Measurements from ENCODE around the gene ZNF222. TPM values are rescaled to one million over a fixed set of nuclear protein-coding genes. Genes with fewer than 3 reads are reported as not detected.

Gene ZNF222
- total and polyA plus RNA-seq, 2 donors (not counting 1 experiment from before 2014, with no cell fraction given), result 6.0 to 13.0 TPM

DNA sequence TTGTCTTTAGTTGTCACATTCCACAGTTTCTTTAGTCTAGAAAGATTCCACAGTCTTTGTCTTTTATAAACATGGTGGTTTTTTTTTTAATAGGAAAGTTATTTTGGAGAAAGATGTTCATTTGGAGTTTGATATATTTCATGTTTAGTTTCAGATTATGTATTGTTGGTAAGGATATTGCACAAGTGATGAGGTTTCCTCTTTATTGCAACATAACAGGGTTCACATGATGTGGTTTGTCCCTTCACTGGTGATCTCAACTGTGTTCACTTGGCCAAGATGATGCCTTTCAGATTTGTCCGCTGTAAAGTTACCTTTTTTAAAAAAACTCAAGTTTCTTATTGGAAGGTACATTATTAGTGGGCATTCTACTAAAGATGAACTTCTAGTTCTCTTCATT, 19.2 kb upstream of the ZNF222 start:
- DNase-seq (ENCODE audit: low read depth in 2 of 2), result peak in 1 of 2 donors; percentile 58
- Histone ChIP-seq H3K79me2 (ENCODE audit: control insufficient read depth, insufficient read depth, low read length) (peaks cover 4% of the 10 kb centered on the region), H3K27ac (ENCODE audit: insufficient read depth, low read length) (no peak overlapping the region), H3K4me3 (replicated peaks in 1 of 4; ENCODE audit: control extremely low read depth in 1 of 4, insufficient read depth in 1 of 4, low read depth in 3 of 4, low read length in 4 of 4) (no peak overlapping the region), H3K4me2 (ENCODE audit: extremely low read depth, insufficient read depth, low read length) (no peak overlapping the region), H4K20me1 (ENCODE audit: control insufficient read depth, extremely low read depth, insufficient read depth, low read length) (no peaks in the 10 kb centered on the region), H3K9me3 (ENCODE audit: control insufficient read depth, insufficient read depth, low read depth, low read length) (peaks cover 6% of the 10 kb centered on the region), H3K27me3 (ENCODE audit: control insufficient read depth, insufficient read depth, low read length) (no peaks in the 10 kb centered on the region), H3K9ac (ENCODE audit: insufficient read depth, low read length) (no peak overlapping the region), H3K36me3 (ENCODE audit: control insufficient read depth, insufficient read depth, low read length) (peaks cover 8% of the 10 kb centered on the region), H3K4me1 (ENCODE audit: control insufficient read depth, extremely low read depth, insufficient read depth, low read length) (peaks cover 3% of the 10 kb centered on the region), H2AFZ (ENCODE audit: low read length) (no peak overlapping the region)
- no peak for TF ChIP-seq EZH2 (IDR thresholded peaks at IDR 0.05; ENCODE audit: low read length, missing control alignments)
- TF ChIP-seq, protein P1, sequence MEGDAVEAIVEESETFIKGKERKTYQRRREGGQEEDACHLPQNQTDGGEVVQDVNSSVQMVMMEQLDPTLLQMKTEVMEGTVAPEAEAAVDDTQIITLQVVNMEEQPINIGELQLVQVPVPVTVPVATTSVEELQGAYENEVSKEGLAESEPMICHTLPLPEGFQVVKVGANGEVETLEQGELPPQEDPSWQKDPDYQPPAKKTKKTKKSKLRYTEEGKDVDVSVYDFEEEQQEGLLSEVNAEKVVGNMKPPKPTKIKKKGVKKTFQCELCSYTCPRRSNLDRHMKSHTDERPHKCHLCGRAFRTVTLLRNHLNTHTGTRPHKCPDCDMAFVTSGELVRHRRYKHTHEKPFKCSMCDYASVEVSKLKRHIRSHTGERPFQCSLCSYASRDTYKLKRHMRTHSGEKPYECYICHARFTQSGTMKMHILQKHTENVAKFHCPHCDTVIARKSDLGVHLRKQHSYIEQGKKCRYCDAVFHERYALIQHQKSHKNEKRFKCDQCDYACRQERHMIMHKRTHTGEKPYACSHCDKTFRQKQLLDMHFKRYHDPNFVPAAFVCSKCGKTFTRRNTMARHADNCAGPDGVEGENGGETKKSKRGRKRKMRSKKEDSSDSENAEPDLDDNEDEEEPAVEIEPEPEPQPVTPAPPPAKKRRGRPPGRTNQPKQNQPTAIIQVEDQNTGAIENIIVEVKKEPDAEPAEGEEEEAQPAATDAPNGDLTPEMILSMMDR (conservative IDR thresholded peaks at IDR 0.05 in 1 of 2, IDR thresholded peaks at IDR 0.05 in 1 of 2; ENCODE audit: low read depth in 1 of 2, low read length in 2 of 2), result no peak

DNA sequence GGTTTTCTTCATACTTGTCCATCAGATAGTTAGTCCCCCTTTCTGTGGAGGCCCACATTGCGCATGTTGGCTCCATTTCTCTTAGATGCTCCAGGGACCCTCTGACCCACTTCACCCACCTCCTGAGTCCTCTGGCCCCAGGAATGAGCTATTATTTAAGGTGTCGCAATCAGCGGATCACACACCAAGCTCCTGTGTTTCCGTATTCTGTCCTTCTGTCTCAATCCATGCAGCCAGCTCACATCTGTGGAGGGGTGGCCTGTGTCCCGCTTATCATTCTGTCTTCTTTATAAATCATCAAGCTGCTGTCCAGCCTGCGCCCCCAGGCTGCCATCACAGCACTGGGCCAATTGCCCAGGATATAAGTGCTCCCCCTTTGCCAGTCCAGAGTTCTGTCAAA, 17.7 kb upstream of the ZNF222 start:
- Histone ChIP-seq H3K79me2 (ENCODE audit: control insufficient read depth, insufficient read depth, low read length) (peaks cover 4% of the 10 kb centered on the region), H3K27me3 (ENCODE audit: control insufficient read depth, insufficient read depth, low read length) (no peaks in the 10 kb centered on the region), H3K4me2 (ENCODE audit: extremely low read depth, insufficient read depth, low read length) (no peak overlapping the region), H3K4me1 (ENCODE audit: control insufficient read depth, extremely low read depth, insufficient read depth, low read length) (no peaks in the 10 kb centered on the region), H3K9ac (ENCODE audit: insufficient read depth, low read length) (no peak overlapping the region), H3K4me3 (replicated peaks in 1 of 4; ENCODE audit: control extremely low read depth in 1 of 4, insufficient read depth in 1 of 4, low read depth in 3 of 4, low read length in 4 of 4) (no peak overlapping the region), H4K20me1 (ENCODE audit: control insufficient read depth, extremely low read depth, insufficient read depth, low read length) (no peaks in the 10 kb centered on the region), H3K9me3 (ENCODE audit: control insufficient read depth, insufficient read depth, low read depth, low read length) (peaks cover 7% of the 10 kb centered on the region), H3K36me3 (ENCODE audit: control insufficient read depth, insufficient read depth, low read length) (peaks cover 8% of the 10 kb centered on the region), H2AFZ (ENCODE audit: low read length) (no peak overlapping the region), H3K27ac (ENCODE audit: insufficient read depth, low read length) (no peak overlapping the region)
- DNase-seq (ENCODE audit: low read depth in 2 of 2), result no peak
- TF ChIP-seq, protein P1 (conservative IDR thresholded peaks at IDR 0.05 in 1 of 2, IDR thresholded peaks at IDR 0.05 in 1 of 2; ENCODE audit: low read depth in 1 of 2, low read length in 2 of 2), result no peak

DNA sequence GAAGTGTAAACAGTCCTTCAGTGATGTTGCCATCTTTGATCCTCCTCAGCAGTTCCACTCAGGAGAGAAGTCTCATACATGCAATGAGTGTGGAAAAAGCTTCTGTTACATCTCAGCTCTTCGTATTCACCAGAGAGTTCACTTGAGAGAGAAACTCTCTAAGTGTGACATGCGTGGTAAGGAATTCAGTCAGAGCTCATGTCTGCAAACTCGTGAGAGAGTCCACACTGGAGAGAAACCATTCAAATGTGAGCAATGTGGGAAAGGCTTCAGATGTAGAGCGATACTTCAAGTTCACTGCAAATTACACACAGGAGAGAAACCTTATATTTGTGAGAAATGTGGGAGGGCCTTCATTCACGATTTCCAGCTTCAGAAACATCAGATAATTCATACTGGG, 14.7 kb upstream of the ZNF222 start:
- H3K4me1 ChIP-seq (ENCODE audit: control insufficient read depth, extremely low read depth, insufficient read depth, low read length), result no peaks in the 10 kb centered on the region
- H3K27ac ChIP-seq (ENCODE audit: insufficient read depth, low read length), result no peak overlapping the region
- no peak overlapping the region for H2AFZ ChIP-seq (ENCODE audit: low read length)
- no peak overlapping the region for H3K4me3 ChIP-seq (replicated peaks in 1 of 4; ENCODE audit: control extremely low read depth in 1 of 4, insufficient read depth in 1 of 4, low read depth in 3 of 4, low read length in 4 of 4)
- no peaks in the 10 kb centered on the region for H4K20me1 ChIP-seq (ENCODE audit: control insufficient read depth, extremely low read depth, insufficient read depth, low read length)
- H3K36me3 ChIP-seq (ENCODE audit: control insufficient read depth, insufficient read depth, low read length), result peaks cover 8% of the 10 kb centered on the region
- TF ChIP-seq, protein P1 (conservative IDR thresholded peaks at IDR 0.05 in 1 of 2, IDR thresholded peaks at IDR 0.05 in 1 of 2; ENCODE audit: low read depth in 1 of 2, low read length in 2 of 2), result no peak
- TF ChIP-seq EZH2 (IDR thresholded peaks at IDR 0.05; ENCODE audit: low read length, missing control alignments), result no peak
- no peak overlapping the region for H3K4me2 ChIP-seq (ENCODE audit: extremely low read depth, insufficient read depth, low read length)
- H3K9ac ChIP-seq (ENCODE audit: insufficient read depth, low read length), result no peak overlapping the region
- DNase-seq (ENCODE audit: low read depth in 2 of 2), result no peak
- no peaks in the 10 kb centered on the region for H3K27me3 ChIP-seq (ENCODE audit: control insufficient read depth, insufficient read depth, low read length)
- peaks cover 7% of the 10 kb centered on the region for H3K9me3 ChIP-seq (ENCODE audit: control insufficient read depth, insufficient read depth, low read depth, low read length)
- no peaks in the 10 kb centered on the region for H3K79me2 ChIP-seq (ENCODE audit: control insufficient read depth, insufficient read depth, low read length)
